HCT116 (cell line): ENCODE measurements around the gene PEAK1. TPM values are rescaled to one million over a fixed set of nuclear protein-coding genes. Genes with fewer than 3 reads are reported as not detected.

ENCODE experiments used
- ATAC-seq: fragments of 200-7000 bp; cut with Tn5 transposase; 2 replicates; pipeline ENCODE4 v1.9.1; 2020; ENCODE audit warnings: mild to moderate bottlenecking, moderate library complexity
- BruUV-seq: library from RNA; stranded (reverse); fragments of 400-500 nt; replicated peaks from 2 replicates; lab custom pipeline; 2021; lab: Mats Ljungman, UMichigan
- CTCF ChIA-PET: fragments of 300-600 bp; sonication (Branson Sonifier 250); formaldehyde crosslinking; loops from one replicate; lab custom pipeline; 2021; ENCODE audit warnings: antibody characterized with exemption; lab: Charles Lee
- POLR2A ChIA-PET: fragments of 300-600, 350-600 bp; sonication (Branson Sonifier 250); formaldehyde crosslinking; loops from one replicate; lab custom pipeline; 2021; ENCODE audit warnings: antibody characterized with exemption; lab: Charles Lee
- RAD21 ChIA-PET, 2 experiments: fragments of 300-600 bp; sonication (Branson Sonifier 250); formaldehyde crosslinking; loops; one replicate each; lab custom pipeline; 2023; ENCODE audit warnings: low total read pairs in 2 of 2; ENCODE audit not compliant: uncharacterized antibody in 2 of 2, unreplicated experiment in 2 of 2, low non-redundant PET in 1 of 2; lab: Charles Lee
- DNase-seq: peaks from one replicate; pipeline ENCODE4 v3.0.0-alpha.2; 2010; ENCODE audit warnings: low read depth, low spot score
- H2AFZ ChIP-seq: fragments of 200-600 bp; shearing (Covaris generic), sonication (generic); 2 replicates; pipeline ENCODE4 v1.6.1; 2017; ENCODE audit warnings: low read depth, mixed run types, mixed read lengths, antibody characterized with exemption, low read length; ENCODE audit not compliant: poor library complexity, severe bottlenecking
- H3K27ac ChIP-seq: 2 replicates; pipeline ENCODE4 v1.5.1; 2012; ENCODE audit warnings: low read depth, low read length
- H3K27me3 ChIP-seq: fragments of 200-600 bp; sonication (generic); 2 replicates; pipeline ENCODE4 v1.6.1; 2016; ENCODE audit warnings: mixed run types, low read length, mixed read lengths; ENCODE audit not compliant: insufficient read depth
- H3K36me3 ChIP-seq, 2 experiments: fragments of 200-500 bp in 1 of 2; fragments of 200-600 bp in 1 of 2; sonication (Bioruptor generic) in 1 of 2; sonication (generic) in 1 of 2; 2 replicates each; pipeline versions ENCODE4 v1.5.1 to v1.6.1; 2014 to 2016; ENCODE audit warnings: low read length in 2 of 2, inconsistent platforms in 1 of 2, mixed read lengths in 1 of 2, mixed run types in 1 of 2; ENCODE audit not compliant: insufficient read depth in 2 of 2, control insufficient read depth in 1 of 2
- H3K4me1 ChIP-seq, 2 experiments: fragments of 200-600 bp in 1 of 2; sonication (generic) in 1 of 2; 2 replicates each; pipeline versions ENCODE4 v1.5.1 to v1.6.1; 2012 to 2017; ENCODE audit warnings: low read length in 2 of 2, inconsistent platforms in 1 of 2, mild to moderate bottlenecking in 1 of 2, mixed read lengths in 1 of 2, mixed run types in 1 of 2, moderate library complexity in 1 of 2; ENCODE audit not compliant: insufficient read depth in 2 of 2, control insufficient read depth in 1 of 2
- H3K4me2 ChIP-seq: fragments of 200-600 bp; sonication (generic); 2 replicates; pipeline ENCODE4 v1.6.1; 2017; ENCODE audit warnings: mixed run types, low read length, mixed read lengths
- H3K4me3 ChIP-seq, 2 experiments: fragments of 200-600 bp in 1 of 2; sonication (generic) in 1 of 2; replicated peaks in 1 of 2; 2 replicates each; pipeline ENCODE4 v1.5.1; 2011 to 2016; ENCODE audit warnings: low read length in 2 of 2, control low read depth in 1 of 2, low read depth in 1 of 2, mild to moderate bottlenecking in 1 of 2, mixed read lengths in 1 of 2, mixed run types in 1 of 2
- H3K79me2 ChIP-seq: fragments of 200-600 bp; sonication (generic); 2 replicates; pipeline ENCODE4 v1.6.1; 2017; ENCODE audit warnings: mild to moderate bottlenecking, mixed run types, low read length, moderate library complexity, mixed read lengths; ENCODE audit not compliant: insufficient read depth
- H3K9ac ChIP-seq: fragments of 200-600 bp; sonication (generic); 2 replicates; pipeline ENCODE4 v1.6.1; 2016; ENCODE audit warnings: low read length, mixed read lengths
- H3K9me2 ChIP-seq: fragments of 200-600 bp; sonication (generic), shearing (Covaris generic); 2 replicates; pipeline ENCODE4 v1.6.1; 2017; ENCODE audit warnings: mixed run types, mild to moderate bottlenecking, moderate library complexity; ENCODE audit not compliant: insufficient read depth
- H3K9me3 ChIP-seq, 2 experiments: fragments of 200-500 bp in 1 of 2; fragments of 200-600 bp in 1 of 2; sonication (Bioruptor generic) in 1 of 2; sonication (generic) in 1 of 2; 2 replicates each; pipeline ENCODE4 v1.6.1; 2014 to 2017; ENCODE audit warnings: low read length in 2 of 2, mixed read lengths in 2 of 2, inconsistent platforms in 1 of 2, low read depth in 1 of 2, mild to moderate bottlenecking in 1 of 2, mixed run types in 1 of 2, moderate library complexity in 1 of 2; ENCODE audit not compliant: control insufficient read depth in 1 of 2, insufficient read depth in 1 of 2
- H4K20me1 ChIP-seq: fragments of 200-600 bp; sonication (generic), shearing (Covaris generic); 2 replicates; pipeline ENCODE4 v1.6.1; 2017; ENCODE audit warnings: mixed run types, mild to moderate bottlenecking, moderate library complexity; ENCODE audit not compliant: insufficient read depth
- CEBPB ChIP-seq: IDR thresholded peaks from 2 replicates; pipeline ENCODE4 v1.6.1; 2012; ENCODE audit warnings: low read depth
- EGR1 ChIP-seq: IDR thresholded peaks from 2 replicates; pipeline ENCODE4 v1.6.1; 2012; ENCODE audit warnings: low read depth
- ELF1 ChIP-seq: IDR thresholded peaks from 2 replicates; pipeline ENCODE4 v1.6.1; 2012; ENCODE audit warnings: low read depth, borderline replicate concordance
- EZH2 ChIP-seq: fragments of 200-600 bp; sonication (generic); IDR thresholded peaks from 2 replicates; pipeline ENCODE4 v1.6.1; 2017; ENCODE audit warnings: antibody characterized with exemption, mixed run types
- EZH2phosphoT487 ChIP-seq: fragments of 200-600 bp; IDR thresholded peaks from 2 replicates; pipeline ENCODE4 v1.6.1; 2018; ENCODE audit warnings: antibody characterized with exemption, borderline replicate concordance
- FOSL1 ChIP-seq: IDR thresholded peaks from 2 replicates; pipeline ENCODE4 v1.6.1; 2012; ENCODE audit warnings: low read depth
- JUND ChIP-seq: IDR thresholded peaks from 2 replicates; pipeline ENCODE4 v1.6.1; 2012
- POLR2A ChIP-seq: IDR thresholded peaks from 2 replicates; pipeline ENCODE4 v1.7.0; 2011; ENCODE audit warnings: borderline replicate concordance; ENCODE audit not compliant: insufficient read depth, insufficient read length; ENCODE audit errors: extremely low read depth
- POLR2AphosphoS5 ChIP-seq: IDR thresholded peaks from 2 replicates; pipeline ENCODE4 v1.6.1; 2011; ENCODE audit warnings: mild to moderate bottlenecking, low read depth, low read length, moderate library complexity
- RAD21 ChIP-seq: IDR thresholded peaks from 2 replicates; pipeline ENCODE4 v1.6.1; 2012; ENCODE audit warnings: low read depth, mild to moderate bottlenecking
- SIN3A ChIP-seq: IDR thresholded peaks from 2 replicates; pipeline ENCODE4 v1.6.1; 2012; ENCODE audit warnings: low read depth
- SP1 ChIP-seq: IDR thresholded peaks from 2 replicates; pipeline ENCODE4 v1.6.1; 2012; ENCODE audit warnings: low read depth
- SRF ChIP-seq: IDR thresholded peaks from 2 replicates; pipeline ENCODE4 v1.6.1; 2012; ENCODE audit warnings: low read depth
- TCF7L2 ChIP-seq: IDR thresholded peaks from 2 replicates; pipeline ENCODE4 v1.7.0; 2011; ENCODE audit warnings: borderline replicate concordance, inconsistent platforms; ENCODE audit not compliant: insufficient read depth, insufficient read length; ENCODE audit errors: extremely low read depth
- YY1 ChIP-seq: IDR thresholded peaks from 2 replicates; pipeline ENCODE4 v1.6.1; 2011; ENCODE audit warnings: low read length, low read depth, moderate library complexity, mild to moderate bottlenecking; ENCODE audit not compliant: insufficient replicate concordance; ENCODE audit errors: extremely low read depth
- ZFX ChIP-seq: fragments of 450-650 bp; IDR thresholded peaks from 2 replicates; pipeline ENCODE4 v1.6.1; 2017
- intact Hi-C: fragments of 100-400 bp; cut with micrococcal nuclease; formaldehyde crosslinking; loops from 2 replicates; pipeline ENCODE4 v1.10.0; 2022
- total RNA-seq: library from RNA; stranded (reverse); gene quantifications from one replicate; pipeline ENCODE4 v1.2.1, GENCODE V29; 2021; ENCODE audit not compliant: unreplicated experiment
- TF ChIP-seq, protein P1 (sequence below): IDR thresholded peaks from 2 replicates; pipeline ENCODE4 v1.6.1; 2012
- TF ChIP-seq, protein P2 (sequence below): IDR thresholded peaks from 2 replicates; pipeline ENCODE4 v1.6.1; 2012; ENCODE audit warnings: low read depth
- TF ChIP-seq, protein P3 (sequence below): IDR thresholded peaks from 2 replicates; pipeline ENCODE4 v1.6.1; 2012
- TF ChIP-seq, protein P4 (sequence below): IDR thresholded peaks from 2 replicates; pipeline ENCODE4 v1.6.1; 2011; ENCODE audit warnings: mild to moderate bottlenecking, low read length, moderate library complexity; ENCODE audit not compliant: insufficient replicate concordance; ENCODE audit errors: extremely low read depth

The PEAK1 gene
- total RNA-seq, 1 experiment from 2014 or later, result 23.4 TPM

DNA sequence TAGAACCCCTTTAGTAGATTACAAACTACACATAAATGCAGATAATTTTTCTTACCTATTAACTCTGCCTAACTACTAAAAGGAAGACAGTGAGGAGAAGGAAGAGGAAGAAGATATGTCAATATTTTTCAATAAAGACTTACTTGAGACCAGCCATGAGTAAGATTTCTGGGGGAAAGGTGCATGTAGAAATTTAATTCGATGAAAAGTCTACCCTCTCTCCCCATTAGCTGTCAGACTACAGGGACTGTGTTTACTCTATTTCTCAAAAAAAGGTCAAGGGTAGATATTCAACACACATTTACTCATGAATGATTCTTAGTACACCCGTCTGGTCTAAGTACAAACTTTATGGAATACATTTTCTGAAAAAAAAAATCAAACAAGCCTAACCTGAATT lies 355.8 kb downstream of the PEAK1 start (continued):
- TF ChIP-seq FOSL1 (no peak), TCF7L2 (no peak), EZH2 (no peak), EZH2phosphoT487 (no peak), POLR2A (no peak), SP1 (no peak), JUND (no peak), SRF (no peak)
- TF ChIP-seq, protein P1, sequence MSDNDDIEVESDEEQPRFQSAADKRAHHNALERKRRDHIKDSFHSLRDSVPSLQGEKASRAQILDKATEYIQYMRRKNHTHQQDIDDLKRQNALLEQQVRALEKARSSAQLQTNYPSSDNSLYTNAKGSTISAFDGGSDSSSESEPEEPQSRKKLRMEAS, result no peak
- TF ChIP-seq, protein P2, sequence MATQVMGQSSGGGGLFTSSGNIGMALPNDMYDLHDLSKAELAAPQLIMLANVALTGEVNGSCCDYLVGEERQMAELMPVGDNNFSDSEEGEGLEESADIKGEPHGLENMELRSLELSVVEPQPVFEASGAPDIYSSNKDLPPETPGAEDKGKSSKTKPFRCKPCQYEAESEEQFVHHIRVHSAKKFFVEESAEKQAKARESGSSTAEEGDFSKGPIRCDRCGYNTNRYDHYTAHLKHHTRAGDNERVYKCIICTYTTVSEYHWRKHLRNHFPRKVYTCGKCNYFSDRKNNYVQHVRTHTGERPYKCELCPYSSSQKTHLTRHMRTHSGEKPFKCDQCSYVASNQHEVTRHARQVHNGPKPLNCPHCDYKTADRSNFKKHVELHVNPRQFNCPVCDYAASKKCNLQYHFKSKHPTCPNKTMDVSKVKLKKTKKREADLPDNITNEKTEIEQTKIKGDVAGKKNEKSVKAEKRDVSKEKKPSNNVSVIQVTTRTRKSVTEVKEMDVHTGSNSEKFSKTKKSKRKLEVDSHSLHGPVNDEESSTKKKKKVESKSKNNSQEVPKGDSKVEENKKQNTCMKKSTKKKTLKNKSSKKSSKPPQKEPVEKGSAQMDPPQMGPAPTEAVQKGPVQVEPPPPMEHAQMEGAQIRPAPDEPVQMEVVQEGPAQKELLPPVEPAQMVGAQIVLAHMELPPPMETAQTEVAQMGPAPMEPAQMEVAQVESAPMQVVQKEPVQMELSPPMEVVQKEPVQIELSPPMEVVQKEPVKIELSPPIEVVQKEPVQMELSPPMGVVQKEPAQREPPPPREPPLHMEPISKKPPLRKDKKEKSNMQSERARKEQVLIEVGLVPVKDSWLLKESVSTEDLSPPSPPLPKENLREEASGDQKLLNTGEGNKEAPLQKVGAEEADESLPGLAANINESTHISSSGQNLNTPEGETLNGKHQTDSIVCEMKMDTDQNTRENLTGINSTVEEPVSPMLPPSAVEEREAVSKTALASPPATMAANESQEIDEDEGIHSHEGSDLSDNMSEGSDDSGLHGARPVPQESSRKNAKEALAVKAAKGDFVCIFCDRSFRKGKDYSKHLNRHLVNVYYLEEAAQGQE, result no peak
- TF ChIP-seq, all 23 proteins: peak for 0

GRCh38 chr15:77063249-77063648 lies 356.7 kb downstream of the PEAK1 start:
- Histone ChIP-seq H3K36me3 (no peaks in the 10 kb centered on the region), H3K4me3 (no peak overlapping the region), H3K27ac (no peak overlapping the region), H3K4me1 (peaks cover 7 to 16% of the 10 kb centered on the region in 2 experiments; a peak in 3 of 4 replicates), H4K20me1 (peaks cover 17% of the 10 kb centered on the region; the same call in 1 of the 2 replicates), H3K79me2 (peaks cover 94% of the 10 kb centered on the region), H3K27me3 (no peaks in the 10 kb centered on the region), H3K9me2 (no peaks in the 10 kb centered on the region), H3K9me3 (no peaks in the 10 kb centered on the region), H3K9ac (no peak overlapping the region), H3K4me2 (no peak overlapping the region), H2AFZ (no peak overlapping the region)
- RAD21 ChIA-PET, result no interaction called here
- intact Hi-C loops, result no loop called here
- POLR2A ChIA-PET, result no interaction called here
- CTCF ChIA-PET, result no interaction called here
- DNase-seq (no peak), ATAC-seq (no peak)
- no TSS peak for BruUV-seq
- TF ChIP-seq RAD21 (no peak), YY1 (no peak), CEBPB (no peak), POLR2A (no peak), FOSL1 (no peak), ELF1 (no peak), POLR2AphosphoS5 (no peak), ZFX (no peak), SIN3A (no peak), JUND (no peak), EGR1 (no peak)
- TF ChIP-seq, protein P3, sequence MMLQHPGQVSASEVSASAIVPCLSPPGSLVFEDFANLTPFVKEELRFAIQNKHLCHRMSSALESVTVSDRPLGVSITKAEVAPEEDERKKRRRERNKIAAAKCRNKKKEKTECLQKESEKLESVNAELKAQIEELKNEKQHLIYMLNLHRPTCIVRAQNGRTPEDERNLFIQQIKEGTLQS, result no peak
- TF ChIP-seq, protein P4, sequence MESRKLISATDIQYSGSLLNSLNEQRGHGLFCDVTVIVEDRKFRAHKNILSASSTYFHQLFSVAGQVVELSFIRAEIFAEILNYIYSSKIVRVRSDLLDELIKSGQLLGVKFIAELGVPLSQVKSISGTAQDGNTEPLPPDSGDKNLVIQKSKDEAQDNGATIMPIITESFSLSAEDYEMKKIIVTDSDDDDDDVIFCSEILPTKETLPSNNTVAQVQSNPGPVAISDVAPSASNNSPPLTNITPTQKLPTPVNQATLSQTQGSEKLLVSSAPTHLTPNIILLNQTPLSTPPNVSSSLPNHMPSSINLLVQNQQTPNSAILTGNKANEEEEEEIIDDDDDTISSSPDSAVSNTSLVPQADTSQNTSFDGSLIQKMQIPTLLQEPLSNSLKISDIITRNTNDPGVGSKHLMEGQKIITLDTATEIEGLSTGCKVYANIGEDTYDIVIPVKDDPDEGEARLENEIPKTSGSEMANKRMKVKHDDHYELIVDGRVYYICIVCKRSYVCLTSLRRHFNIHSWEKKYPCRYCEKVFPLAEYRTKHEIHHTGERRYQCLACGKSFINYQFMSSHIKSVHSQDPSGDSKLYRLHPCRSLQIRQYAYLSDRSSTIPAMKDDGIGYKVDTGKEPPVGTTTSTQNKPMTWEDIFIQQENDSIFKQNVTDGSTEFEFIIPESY, result no peak
